HepG2 (cell line): Measurements from ENCODE around the gene ADI1. TPM values are rescaled to one million over a fixed set of nuclear protein-coding genes. Genes with fewer than 3 reads are reported as not detected.

Source experiments
- FLYWCH1 ChIP-seq: sonication (generic); formaldehyde crosslinking; IDR thresholded peaks from 2 replicates; pipeline ENCODE4 v1.8.1; 2023; ENCODE audit warnings: mild to moderate bottlenecking, missing genetic modification reagents
- ZC3H13 ChIP-seq: sonication (generic); formaldehyde crosslinking; IDR thresholded peaks from 2 replicates; pipeline ENCODE4 v1.8.1; 2023; ENCODE audit warnings: mild to moderate bottlenecking, missing genetic modification reagents, moderate library complexity
- ZNF350 ChIP-seq: sonication (generic); formaldehyde crosslinking; IDR thresholded peaks from 2 replicates; pipeline ENCODE4 v1.4.0; 2020; ENCODE audit warnings: mild to moderate bottlenecking, low read depth, missing genetic modification reagents, borderline replicate concordance
- ZNF552 ChIP-seq: sonication (generic); formaldehyde crosslinking; IDR thresholded peaks from 2 replicates; pipeline ENCODE4 v1.9.0; 2022; ENCODE audit warnings: missing genetic modification reagents, mild to moderate bottlenecking, borderline replicate concordance
- ZNF790 ChIP-seq: sonication (generic); formaldehyde crosslinking; IDR thresholded peaks from 2 replicates; pipeline ENCODE4 v1.8.0; 2022; ENCODE audit warnings: missing genetic modification reagents, mild to moderate bottlenecking, borderline replicate concordance
- polyA plus RNA-seq, 8 experiments: library from polyadenylated mRNA; depleted of rRNA in 3 of 8; stranded (reverse) in 7 of 8; unstranded in 1 of 8; fragments of >200 nt; fragmentation: Illumina TruSeq in 4 of 8; extraction: Trizol in 4 of 8; gene quantifications; 2 replicates each; pipeline versions ENCODE4 v1.2.1 to v1.2.3, GENCODE V29; 2011 to 2016; ENCODE audit warnings: low read depth in 4 of 8, missing spikeins in 1 of 8, mixed read lengths in 1 of 8; ENCODE audit not compliant: insufficient read depth in 1 of 8
- total RNA-seq, 5 experiments: library from RNA; depleted of rRNA; stranded (reverse); fragments of >200 nt; fragmentation: Illumina TruSeq; extraction: Trizol; gene quantifications; 2 replicates each; pipeline ENCODE4 v1.2.3, GENCODE V29; 2016; ENCODE audit warnings: low read depth in 1 of 5
- TF ChIP-seq, protein P1 (sequence below): sonication (generic); formaldehyde crosslinking; IDR thresholded peaks from 2 replicates; pipeline ENCODE4 v1.5.0; 2020; ENCODE audit warnings: mild to moderate bottlenecking, missing genetic modification reagents, borderline replicate concordance
- TF ChIP-seq, protein P2 (sequence below): sonication (generic); formaldehyde crosslinking; IDR thresholded peaks from 2 replicates; pipeline ENCODE4 v1.5.1; 2020; ENCODE audit warnings: missing genetic modification reagents, mild to moderate bottlenecking, borderline replicate concordance
- TF ChIP-seq, protein P3 (sequence below): sonication (generic); formaldehyde crosslinking; IDR thresholded peaks from 2 replicates; pipeline ENCODE4 v1.5.0; 2020; ENCODE audit warnings: mild to moderate bottlenecking, missing genetic modification reagents, borderline replicate concordance

The ADI1 gene
- total and polyA plus RNA-seq, 2 of the 13 experiments (the other 11 are each of a cell fraction or from before 2014, with no cell fraction given), result 28.7 to 123 TPM

DNA sequence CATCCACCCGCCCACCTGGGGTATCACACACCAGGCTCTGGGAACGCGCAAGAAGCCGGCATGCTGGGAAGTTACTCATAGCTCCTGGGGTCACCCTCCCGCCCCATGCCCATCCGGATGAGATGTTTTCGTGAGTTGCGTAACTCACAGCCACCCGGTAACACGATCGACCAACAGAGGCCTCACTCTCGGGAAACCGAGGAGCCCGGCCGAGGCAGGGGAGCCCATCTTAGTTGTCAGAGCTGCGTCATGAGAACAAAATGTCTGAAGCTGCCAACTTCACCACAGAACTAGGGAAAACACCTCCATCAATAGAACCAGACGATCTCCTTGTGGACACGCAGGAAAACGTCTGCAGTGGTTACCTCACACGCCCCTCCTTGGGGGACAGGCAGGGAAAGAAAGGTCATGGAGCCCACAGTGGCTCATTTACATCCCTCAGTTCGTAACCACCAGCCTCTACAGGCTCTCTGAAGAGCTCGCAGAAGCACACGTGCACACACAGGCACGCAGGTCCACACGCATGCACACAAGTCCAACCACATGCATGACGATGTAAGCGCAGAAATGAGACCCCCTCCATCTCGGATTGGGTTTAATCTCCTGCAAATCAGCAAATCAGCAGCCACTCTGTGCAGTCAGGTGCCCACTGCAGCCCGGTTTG, 26.2 kb downstream of the ADI1 start (continued):
- TF ChIP-seq ZNF790 (no peak), ZNF350 (peak; percentile 72), ZNF552 (CRISPR knock-in tag) (no peak), FLYWCH1 (no peak), ZC3H13 (no peak)
- TF ChIP-seq, protein P1, sequence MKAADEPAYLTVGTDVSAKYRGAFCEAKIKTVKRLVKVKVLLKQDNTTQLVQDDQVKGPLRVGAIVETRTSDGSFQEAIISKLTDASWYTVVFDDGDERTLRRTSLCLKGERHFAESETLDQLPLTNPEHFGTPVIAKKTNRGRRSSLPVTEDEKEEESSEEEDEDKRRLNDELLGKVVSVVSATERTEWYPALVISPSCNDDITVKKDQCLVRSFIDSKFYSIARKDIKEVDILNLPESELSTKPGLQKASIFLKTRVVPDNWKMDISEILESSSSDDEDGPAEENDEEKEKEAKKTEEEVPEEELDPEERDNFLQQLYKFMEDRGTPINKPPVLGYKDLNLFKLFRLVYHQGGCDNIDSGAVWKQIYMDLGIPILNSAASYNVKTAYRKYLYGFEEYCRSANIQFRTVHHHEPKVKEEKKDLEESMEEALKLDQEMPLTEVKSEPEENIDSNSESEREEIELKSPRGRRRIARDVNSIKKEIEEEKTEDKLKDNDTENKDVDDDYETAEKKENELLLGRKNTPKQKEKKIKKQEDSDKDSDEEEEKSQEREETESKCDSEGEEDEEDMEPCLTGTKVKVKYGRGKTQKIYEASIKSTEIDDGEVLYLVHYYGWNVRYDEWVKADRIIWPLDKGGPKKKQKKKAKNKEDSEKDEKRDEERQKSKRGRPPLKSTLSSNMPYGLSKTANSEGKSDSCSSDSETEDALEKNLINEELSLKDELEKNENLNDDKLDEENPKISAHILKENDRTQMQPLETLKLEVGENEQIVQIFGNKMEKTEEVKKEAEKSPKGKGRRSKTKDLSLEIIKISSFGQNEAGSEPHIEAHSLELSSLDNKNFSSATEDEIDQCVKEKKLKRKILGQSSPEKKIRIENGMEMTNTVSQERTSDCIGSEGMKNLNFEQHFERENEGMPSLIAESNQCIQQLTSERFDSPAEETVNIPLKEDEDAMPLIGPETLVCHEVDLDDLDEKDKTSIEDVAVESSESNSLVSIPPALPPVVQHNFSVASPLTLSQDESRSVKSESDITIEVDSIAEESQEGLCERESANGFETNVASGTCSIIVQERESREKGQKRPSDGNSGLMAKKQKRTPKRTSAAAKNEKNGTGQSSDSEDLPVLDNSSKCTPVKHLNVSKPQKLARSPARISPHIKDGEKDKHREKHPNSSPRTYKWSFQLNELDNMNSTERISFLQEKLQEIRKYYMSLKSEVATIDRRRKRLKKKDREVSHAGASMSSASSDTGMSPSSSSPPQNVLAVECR (CRISPR knock-in tag), result peak; percentile 59
- TF ChIP-seq, protein P2, sequence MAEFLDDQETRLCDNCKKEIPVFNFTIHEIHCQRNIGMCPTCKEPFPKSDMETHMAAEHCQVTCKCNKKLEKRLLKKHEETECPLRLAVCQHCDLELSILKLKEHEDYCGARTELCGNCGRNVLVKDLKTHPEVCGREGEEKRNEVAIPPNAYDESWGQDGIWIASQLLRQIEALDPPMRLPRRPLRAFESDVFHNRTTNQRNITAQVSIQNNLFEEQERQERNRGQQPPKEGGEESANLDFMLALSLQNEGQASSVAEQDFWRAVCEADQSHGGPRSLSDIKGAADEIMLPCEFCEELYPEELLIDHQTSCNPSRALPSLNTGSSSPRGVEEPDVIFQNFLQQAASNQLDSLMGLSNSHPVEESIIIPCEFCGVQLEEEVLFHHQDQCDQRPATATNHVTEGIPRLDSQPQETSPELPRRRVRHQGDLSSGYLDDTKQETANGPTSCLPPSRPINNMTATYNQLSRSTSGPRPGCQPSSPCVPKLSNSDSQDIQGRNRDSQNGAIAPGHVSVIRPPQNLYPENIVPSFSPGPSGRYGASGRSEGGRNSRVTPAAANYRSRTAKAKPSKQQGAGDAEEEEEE (CRISPR knock-in tag), result peak; percentile 43; the same call in 1 of the 2 replicates
- TF ChIP-seq, protein P3, sequence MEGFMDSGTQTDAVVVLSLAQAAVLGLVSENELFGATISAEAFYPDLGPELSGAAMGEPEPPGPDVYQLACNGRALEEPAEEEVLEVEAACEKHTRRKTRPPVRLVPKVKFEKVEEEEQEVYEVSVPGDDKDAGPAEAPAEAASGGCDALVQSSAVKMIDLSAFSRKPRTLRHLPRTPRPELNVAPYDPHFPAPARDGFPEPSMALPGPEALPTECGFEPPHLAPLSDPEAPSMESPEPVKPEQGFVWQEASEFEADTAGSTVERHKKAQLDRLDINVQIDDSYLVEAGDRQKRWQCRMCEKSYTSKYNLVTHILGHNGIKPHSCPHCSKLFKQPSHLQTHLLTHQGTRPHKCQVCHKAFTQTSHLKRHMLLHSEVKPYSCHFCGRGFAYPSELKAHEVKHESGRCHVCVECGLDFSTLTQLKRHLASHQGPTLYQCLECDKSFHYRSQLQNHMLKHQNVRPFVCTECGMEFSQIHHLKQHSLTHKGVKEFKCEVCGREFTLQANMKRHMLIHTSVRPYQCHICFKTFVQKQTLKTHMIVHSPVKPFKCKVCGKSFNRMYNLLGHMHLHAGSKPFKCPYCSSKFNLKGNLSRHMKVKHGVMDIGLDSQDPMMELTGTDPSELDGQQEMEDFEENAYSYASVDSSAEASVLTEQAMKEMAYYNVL (CRISPR knock-in tag), result peak; percentile 63; the same call in 1 of the 2 replicates
